SK-N-DZ (cell line): ENCODE results near the gene CRYBG3.

Experiments used
- DNase-seq: peaks from one replicate; pipeline ENCODE4 v3.0.0-alpha.2; 2015; ENCODE audit warnings: low spot score

Gene CRYBG3

DNA sequence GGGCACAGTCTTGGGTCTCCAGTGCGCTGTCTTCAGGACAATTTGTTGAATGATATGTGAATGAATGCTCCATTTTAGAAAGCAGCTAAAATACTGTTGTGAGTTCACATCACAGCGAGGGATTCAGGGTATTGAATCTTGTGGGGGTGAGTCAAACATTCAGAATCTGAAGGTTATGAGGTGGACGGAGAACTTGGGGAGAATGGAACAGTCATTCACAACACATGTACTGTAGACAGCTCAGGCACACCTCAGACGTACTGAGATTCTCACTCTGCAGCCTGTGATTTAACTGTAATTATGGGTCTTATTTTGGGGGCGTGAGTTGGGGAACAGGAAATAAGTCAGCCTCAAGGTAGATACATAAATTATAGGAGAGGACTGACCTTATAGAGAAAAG lies 13.9 kb downstream of the CRYBG3 start:
- no peak for DNase-seq

DNA sequence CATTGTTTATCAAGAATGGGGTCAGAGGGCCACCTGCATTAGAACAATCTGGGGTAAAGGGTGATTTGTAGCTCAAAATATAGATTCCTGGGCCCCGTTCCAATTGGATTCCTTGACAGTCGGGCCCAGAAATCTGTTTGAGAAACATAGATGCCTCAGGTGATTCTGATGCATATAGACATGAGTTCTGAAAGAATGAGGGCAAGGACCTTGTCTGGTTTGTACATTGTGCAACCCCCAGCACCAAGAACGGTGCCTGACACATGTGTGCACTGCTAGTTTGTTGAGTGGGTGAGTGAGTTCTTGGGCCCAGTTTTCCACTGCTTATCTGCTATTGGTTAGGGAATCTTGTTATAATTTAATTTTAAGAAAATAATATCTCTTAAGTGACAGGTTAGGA lies 16.6 kb downstream of the CRYBG3 start:
- DNase-seq: no peak

GRCh38 chr3:97839944-97840343 lies 18.1 kb downstream of the CRYBG3 start:
- no peak for DNase-seq

- no peak for DNase-seq
Observed at GRCh38 chr3:97841304-97841703, 19.5 kb downstream of the CRYBG3 start.

- no peak for DNase-seq
Observed at GRCh38 chr3:97841956-97842355, 20.1 kb downstream of the CRYBG3 start.

DNA sequence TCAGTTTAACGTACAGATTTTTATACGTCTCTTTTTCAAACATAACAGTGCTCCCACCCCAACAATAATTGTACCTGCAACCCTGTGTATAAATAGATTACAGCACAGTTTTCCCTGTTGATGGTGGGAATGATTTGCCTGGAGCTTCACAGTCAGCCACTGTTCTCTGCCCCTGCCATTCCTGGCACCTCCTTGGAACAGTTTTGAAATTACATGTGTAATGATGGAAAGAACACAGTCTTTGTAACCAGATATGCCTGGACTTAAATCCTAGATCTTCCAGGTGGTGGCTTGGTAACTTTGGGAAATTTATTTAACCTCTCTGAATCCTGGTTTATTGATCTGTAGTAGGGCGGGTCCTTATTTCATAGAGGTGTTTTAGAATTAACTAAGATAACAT lies 27.0 kb downstream of the CRYBG3 start:
- no peak for DNase-seq

DNA sequence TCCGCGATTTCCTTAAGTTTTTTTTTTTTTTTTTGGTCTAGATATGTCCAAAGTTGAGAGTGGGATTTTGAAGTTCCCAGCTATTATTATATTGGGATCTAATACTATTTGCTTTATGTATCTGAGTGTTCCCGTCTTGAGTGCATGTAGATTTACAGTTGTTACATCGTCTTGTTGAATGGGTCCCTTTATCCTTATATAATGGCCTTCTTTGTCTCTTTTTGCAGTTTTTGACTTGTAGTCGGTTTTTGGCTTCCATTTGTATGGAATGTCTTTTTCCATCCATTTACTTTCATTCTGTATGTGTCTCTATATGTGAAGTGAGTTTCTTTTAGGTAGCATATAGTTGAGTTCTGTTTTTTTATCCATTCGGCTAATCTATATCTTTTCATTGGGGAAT lies 35.6 kb downstream of the CRYBG3 start:
- DNase-seq: no peak

GRCh38 chr3:97860364-97860763 lies 38.6 kb downstream of the CRYBG3 start:
- no peak for DNase-seq

- no peak for DNase-seq
Observed at GRCh38 chr3:97862582-97862981, 40.8 kb downstream of the CRYBG3 start.

DNA sequence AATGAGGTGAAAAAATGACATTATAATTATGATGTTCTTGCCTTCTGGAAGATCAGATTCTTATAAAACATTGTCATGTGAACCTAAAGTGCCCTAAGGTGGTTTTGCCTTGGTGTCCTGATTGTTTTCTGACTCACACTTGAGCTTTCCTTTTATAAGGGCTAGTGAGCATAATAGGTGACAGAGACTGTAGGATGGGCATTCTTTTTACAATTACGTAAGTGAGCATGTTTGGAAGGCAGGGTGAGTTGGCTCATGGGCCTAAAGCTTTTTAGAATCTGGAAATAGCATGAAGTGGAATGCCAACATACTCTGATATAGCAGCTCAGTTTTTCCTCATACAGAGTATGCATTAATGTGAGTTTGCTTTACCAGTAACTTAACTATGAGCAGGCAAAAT lies 41.2 kb downstream of the CRYBG3 start:
- DNase-seq: no peak

DNA sequence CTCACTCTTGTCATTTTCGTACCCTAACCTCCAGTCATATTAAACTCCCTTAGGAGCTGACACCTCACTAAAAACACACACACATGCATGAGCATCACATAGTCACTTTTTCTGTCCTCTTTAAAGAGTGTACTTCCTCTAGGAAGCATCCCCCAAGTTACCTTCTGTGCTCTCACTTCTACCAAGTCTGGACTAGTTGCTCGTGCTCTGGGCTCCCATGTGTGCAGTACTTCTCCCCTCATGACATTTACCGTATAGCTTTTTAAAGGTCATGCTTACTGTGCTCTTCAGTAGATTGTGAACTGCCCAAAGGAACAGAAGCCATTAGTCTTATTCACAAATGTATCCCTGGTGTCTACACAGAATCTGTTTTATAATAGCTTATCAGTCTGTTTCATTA lies 42.0 kb downstream of the CRYBG3 start:
- no peak for DNase-seq

GRCh38 chr3:97871186-97871585 lies 49.4 kb downstream of the CRYBG3 start:
- DNase-seq: no peak

GRCh38 chr3:97871801-97872524 lies 50.2 kb downstream of the CRYBG3 start:
- DNase-seq: no peak

DNA sequence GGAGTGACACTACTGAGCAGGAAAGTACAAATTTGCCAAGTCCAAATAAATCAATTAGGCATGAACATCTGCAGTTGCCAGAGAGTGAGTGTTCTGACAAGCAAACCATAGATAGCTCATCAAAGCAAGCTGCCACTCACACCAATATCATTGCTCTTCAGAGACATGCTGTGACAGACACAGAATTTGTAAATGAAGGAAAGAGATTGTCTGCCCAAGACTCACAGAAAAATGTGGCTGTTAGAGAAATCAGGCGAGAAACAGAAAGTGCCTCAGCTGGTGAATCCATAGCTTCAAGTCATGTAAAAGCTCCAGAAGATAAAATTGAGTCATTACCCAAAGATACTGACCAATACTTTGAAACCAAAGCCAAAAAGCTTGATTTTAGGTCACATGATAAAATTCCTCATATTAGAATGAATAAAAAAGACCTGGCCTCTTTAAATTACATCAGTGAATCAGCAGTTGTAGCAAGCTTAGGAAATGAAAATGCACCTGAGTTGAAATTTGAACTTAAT lies 50.8 kb downstream of the CRYBG3 start:
- DNase-seq: no peak

DNA sequence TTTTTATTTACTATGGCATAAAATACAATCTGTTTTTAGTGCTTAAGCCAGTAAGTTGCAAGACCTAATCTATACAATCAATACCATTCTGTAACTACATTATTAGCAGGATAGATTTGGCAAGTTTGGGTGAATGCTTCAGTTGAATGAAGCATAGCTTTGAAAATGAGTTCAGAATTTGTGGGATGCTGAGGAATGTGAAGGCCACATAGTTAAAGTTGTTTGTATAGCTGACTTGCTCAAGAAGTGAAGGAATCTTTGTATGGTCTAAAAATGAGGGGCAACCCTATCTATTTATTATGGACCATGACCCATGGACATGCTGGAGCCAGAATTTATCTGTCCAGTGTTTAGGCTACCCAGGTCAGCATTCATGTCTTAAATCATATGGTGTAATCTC lies 58.5 kb downstream of the CRYBG3 start:
- DNase-seq: no peak

- DNase-seq: no peak
Observed at GRCh38 chr3:97882975-97883598, 61.3 kb downstream of the CRYBG3 start.

GRCh38 chr3:97883736-97884135 lies 61.9 kb downstream of the CRYBG3 start:
- DNase-seq: no peak

GRCh38 chr3:97884586-97885123 lies 62.8 kb downstream of the CRYBG3 start:
- DNase-seq: no peak

GRCh38 chr3:97885931-97886824 lies 64.4 kb downstream of the CRYBG3 start:
- no peak for DNase-seq

GRCh38 chr3:97889814-97890213 lies 68.0 kb downstream of the CRYBG3 start:
- DNase-seq: no peak

DNA sequence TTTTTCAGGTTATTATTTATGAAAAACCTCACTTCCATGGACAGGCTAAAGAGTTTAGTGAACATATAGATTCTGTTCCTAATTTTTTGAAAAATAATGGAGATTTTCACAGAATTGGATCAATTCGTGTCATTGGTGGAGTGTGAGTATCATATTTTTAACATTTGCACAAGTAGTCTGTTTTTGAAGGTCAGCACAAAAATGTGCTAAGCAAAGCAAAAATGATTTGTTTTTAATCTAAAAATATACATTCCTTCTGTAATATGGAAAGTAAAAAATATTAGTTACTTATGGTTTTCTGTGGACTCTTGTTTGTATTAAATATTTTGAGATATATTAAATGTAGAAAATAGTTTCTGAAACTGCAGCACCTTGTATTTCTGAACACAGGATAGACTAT lies 71.0 kb downstream of the CRYBG3 start:
- DNase-seq: no peak

DNA sequence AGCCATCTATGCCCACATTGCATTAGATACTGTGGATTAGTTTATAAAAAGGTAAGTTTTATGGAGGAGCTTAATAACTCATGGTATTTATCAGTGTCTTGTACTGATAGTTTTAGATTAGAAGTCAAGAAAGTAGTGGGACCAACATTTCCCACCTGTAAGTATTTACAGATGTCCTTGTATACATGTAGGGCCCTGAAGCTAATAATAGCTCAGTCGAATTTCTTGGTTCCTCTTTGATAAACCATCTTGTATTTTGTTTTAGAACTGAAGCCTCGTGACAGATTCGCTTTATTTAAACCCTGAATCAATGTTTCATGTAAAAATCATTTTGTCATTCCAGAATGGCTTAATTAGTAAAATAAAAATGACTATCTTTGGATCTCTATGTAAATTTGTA lies 73.4 kb downstream of the CRYBG3 start:
- DNase-seq: no peak
